ENCODE results near the gene LMO1.

LMO1 gene

DNA sequence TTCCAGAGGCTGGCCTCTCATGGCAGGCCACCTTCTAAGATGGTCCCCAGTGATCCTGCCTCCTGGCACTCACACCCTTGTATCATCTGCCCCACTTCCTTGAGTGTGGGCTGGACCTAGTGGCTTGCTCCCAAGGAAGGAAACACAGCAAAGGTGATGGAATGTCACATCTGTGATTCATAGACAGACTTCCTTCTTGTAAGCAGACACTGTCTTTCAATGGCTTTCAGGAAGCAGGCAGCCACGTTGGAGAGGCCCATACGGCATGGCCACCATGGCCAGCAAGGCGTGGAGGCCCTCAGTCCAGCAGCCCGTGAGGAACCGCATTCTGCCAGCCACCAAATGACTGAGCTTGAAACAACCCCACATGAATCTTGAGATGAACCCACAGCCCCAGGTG, 11.3 kb downstream of the LMO1 start:
- no peak for TF ChIP-seq POLR2AphosphoS5 (IDR thresholded peaks at IDR 0.05; ENCODE audit: low read depth, low read length)

DNA sequence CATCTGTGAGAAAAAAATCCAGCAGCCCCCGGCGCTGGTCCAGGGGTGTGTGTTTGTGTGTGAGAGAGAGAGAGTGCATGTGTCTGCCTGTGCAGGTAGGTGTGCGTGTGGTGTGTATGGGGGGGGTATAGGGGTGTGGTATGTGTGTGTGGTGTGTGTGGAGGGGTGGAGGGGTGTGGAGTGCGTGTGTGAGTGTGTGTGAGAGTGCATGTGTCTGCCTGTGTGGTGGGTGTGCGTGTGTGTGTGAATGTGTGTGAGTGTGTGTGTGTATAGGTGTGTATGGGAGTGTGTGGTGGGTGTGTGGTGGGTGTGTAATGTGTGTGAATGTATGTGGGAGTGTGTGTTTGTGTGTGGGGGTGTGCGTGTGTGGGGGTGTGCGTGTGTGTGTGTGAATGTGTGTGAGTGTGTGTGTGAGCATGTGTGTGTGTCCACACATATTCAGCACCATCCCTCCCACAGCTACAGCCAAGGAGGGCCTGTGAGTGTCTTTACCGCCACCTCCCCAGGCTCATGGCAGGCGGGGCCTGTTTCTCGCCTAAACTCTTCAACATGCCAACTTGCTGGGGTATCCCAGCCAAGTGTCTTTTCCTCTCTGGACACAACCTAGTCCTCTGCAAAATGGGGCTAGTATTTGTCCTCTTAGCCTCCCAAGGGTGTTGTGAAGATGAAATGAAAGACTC, 11.9 kb downstream of the LMO1 start:
- no peak for TF ChIP-seq TAF1 (IDR thresholded peaks at IDR 0.05; ENCODE audit: borderline replicate concordance, insufficient read depth, low read length)
- TF ChIP-seq REST (IDR thresholded peaks at IDR 0.05; ENCODE audit: insufficient read depth in 1 of 2, low read depth in 2 of 2, low read length in 2 of 2) = no peak
- TF ChIP-seq POLR2AphosphoS5 (IDR thresholded peaks at IDR 0.05; ENCODE audit: low read depth, low read length) = no peak
- no peak for TF ChIP-seq FOXP2 (optimal IDR thresholded peaks at IDR 0.05; ENCODE audit: borderline replicate concordance, extremely low read depth, extremely low read length, insufficient read depth)
- no peak for TF ChIP-seq SIN3A (IDR thresholded peaks at IDR 0.05; ENCODE audit: borderline replicate concordance, insufficient read depth, low read length)

- TF ChIP-seq TAF1 (IDR thresholded peaks at IDR 0.05; ENCODE audit: borderline replicate concordance, insufficient read depth, low read length) = no peak
- TF ChIP-seq REST (IDR thresholded peaks at IDR 0.05; ENCODE audit: insufficient read depth in 1 of 2, low read depth in 2 of 2, low read length in 2 of 2) = no peak
- TF ChIP-seq SIN3A (IDR thresholded peaks at IDR 0.05; ENCODE audit: borderline replicate concordance, insufficient read depth, low read length) = no peak
Measured at GRCh38 chr11:8250981-8251615, 12.6 kb downstream of the LMO1 start.

DNA sequence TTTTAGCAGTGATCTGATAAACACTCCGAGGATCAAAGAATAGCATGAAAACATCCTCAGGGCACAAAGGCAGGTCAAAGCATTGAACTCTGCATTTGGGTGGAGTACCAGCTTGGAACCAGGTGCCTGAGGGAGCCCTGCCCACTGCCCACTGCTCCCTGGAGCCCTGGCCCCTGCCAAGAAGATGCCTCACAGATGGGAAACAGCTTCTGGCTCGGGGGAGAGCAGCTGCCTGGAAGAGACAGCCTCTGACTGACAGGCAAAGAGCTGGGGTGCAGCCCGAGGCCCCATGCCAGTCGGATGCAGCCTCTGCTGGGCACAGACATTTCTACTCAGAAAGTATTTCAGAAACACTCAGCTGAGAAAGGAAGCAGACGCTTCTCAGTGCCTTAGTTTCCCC, 13.2 kb downstream of the LMO1 start:
- TF ChIP-seq REST (IDR thresholded peaks at IDR 0.05; ENCODE audit: insufficient read depth in 1 of 2, low read depth in 2 of 2, low read length in 2 of 2) (no peak), TAF1 (IDR thresholded peaks at IDR 0.05; ENCODE audit: borderline replicate concordance, insufficient read depth, low read length) (no peak), POLR2AphosphoS5 (IDR thresholded peaks at IDR 0.05; ENCODE audit: low read depth, low read length) (no peak)

DNA sequence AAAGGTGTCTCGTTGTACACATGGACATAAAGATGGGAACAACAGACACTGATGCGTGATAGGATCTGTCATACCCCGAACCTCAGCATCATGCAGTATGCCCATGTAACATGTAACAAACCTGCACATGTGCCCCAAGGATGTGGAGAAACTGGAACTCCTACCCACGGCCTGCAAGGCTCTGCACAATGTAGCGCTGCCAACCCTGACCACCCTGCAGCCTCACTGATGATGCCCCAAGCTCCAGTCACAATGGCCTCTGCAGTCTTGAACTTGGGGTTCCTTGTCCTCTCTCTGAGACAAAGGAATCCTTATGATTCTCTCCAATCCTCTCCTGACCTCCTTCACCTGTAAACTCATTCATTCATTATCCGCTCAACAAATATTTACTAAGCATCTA, 14.2 kb downstream of the LMO1 start:
- TF ChIP-seq FOXP2 (optimal IDR thresholded peaks at IDR 0.05; ENCODE audit: borderline replicate concordance, extremely low read depth, extremely low read length, insufficient read depth) (no peak), TAF1 (IDR thresholded peaks at IDR 0.05; ENCODE audit: borderline replicate concordance, insufficient read depth, low read length) (no peak)

DNA sequence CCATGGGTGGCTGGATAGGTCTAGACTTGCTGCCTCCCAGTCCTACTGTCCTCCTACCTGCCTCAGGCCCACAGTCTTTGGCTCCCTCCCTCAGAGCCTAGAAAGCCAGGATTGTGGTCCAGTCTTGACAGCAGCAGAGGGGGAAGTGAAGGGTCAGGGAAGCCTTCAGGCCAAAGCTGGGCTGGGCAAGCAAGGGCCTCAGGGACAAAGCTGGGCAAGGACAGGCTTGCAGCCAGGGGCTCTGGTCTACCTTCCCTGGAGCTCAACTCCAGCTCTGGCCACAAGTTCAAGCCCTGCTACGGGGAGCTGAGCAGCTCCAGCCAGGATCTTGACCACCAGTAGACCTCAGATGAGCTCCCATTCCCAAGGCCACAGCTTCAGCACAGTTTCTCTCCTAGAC, 14.9 kb downstream of the LMO1 start:
- no peak for TF ChIP-seq SIN3A (IDR thresholded peaks at IDR 0.05; ENCODE audit: borderline replicate concordance, insufficient read depth, low read length)
- no peak for TF ChIP-seq FOXP2 (optimal IDR thresholded peaks at IDR 0.05; ENCODE audit: borderline replicate concordance, extremely low read depth, extremely low read length, insufficient read depth)
- no peak for TF ChIP-seq POLR2AphosphoS5 (IDR thresholded peaks at IDR 0.05; ENCODE audit: low read depth, low read length)
- no peak for TF ChIP-seq REST (IDR thresholded peaks at IDR 0.05; ENCODE audit: insufficient read depth in 1 of 2, low read depth in 2 of 2, low read length in 2 of 2)
- TF ChIP-seq TAF1 (IDR thresholded peaks at IDR 0.05; ENCODE audit: borderline replicate concordance, insufficient read depth, low read length) = no peak
